Measurements from ENCODE around the gene SULF2. TPM values are rescaled to one million over a fixed set of nuclear protein-coding genes. Genes with fewer than 3 reads are reported as not detected.
"Not testable (repeated sequence)": the region's sequence is repeated elsewhere in the genome, so short reads cannot be mapped to it uniquely, and the experiment has no call there.

Gene SULF2
- polyA plus RNA-seq, 3 donors, result 77.4 to 85.5 (median 81.8) TPM

DNA sequence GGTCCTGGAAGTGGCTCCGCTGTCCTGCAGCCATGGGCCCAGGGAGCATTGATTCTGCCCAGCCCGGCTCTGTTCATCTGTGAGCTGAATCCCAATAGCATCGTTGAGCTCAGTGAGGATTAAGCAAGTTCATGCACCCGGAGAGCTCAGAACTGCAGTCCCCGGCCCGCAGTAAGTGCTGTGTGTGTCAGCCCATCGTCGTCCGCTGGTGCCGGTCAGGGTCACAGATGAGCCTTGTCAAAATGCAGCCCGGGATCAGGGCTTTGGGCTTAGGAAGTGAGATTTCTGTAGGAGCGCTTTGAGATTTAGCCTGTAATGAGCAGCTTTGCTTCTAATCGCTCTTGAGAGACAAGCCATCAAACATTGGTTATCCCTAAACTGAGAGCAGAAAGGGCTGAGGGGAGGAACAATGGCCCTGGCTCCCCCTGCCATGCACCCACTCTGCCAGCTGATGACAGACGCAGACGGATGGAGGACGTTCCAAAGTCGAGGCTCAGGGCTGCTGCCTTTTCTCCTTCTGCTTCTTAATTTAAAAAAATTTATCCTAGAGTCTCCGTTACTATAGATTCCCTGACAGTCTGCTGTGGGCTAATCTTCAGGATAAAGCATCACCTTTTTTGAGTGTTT lies 25.6 kb upstream of the SULF2 start:
- no peak for DNase-seq (ENCODE audit: extremely low read depth in 1 of 11, low read depth in 9 of 11, low spot score in 4 of 11)

DNA sequence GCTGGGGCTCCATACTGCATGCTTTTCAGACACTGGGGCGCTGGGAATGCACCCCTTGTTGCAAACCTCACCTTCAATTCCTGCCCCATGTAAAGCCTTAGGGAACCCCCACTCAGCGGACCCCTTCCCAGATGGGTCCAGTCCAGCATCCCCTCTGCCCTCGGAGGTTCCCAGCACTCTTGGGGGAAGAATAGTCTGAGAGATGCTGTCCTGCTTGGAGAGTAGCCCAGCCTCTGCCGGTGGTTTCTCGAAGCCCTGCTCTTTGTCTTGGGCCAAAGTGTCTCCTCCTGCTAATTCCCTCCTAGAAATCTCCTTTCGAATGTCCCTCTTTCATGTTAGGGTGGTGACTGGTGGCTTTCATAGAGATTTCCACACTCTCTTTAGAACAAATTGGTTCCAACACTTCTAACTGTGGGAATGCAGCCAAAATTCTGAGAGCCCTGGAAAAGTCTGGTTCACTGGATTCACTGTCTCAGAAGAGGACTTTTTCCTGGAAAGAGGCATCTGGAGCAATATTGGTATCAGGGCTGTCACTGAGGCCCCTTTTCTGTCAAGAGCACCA lies 24.9 kb upstream of the SULF2 start:
- no peak for DNase-seq (ENCODE audit: extremely low read depth in 1 of 11, low read depth in 9 of 11, low spot score in 4 of 11)

DNA sequence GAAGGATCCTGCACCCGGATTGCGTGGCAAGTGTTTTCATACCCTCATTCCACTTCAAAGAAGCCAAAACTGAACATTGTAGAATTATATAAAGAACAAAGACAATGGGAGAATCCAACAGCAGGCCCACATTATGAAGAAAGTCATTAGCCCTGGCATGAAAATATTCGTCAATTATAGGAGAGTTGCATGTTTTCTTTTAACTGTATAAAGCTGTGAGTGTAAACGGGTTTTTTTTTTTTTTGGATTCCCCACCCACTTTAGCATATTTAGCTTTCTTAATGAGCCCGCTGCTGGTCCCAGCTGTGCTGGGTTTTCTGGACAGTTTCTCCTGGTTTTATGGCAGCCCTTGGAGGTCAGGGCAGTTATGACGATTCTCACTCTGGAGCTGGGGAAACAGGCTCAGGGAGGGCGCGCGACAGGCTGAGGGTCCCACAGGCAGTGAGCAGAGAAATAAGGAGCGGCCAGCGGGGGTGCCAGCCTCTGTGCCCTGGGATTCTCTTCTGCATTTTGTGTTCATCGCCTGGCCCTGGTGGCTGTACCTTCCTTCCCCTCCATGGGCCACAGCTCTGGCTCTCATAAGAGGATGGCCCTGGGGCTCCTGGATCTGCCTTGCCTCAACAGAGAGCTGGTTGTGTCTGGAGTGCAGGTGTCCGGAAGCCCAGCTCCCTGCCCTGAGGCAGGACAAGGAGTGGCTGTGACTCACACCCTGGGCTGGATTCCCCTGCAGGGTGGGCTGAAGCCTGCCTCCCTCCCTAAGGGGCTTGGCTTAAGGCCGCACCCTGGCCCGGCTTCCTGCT lies 24.1 kb upstream of the SULF2 start:
- DNase-seq (ENCODE audit: extremely low read depth in 1 of 11, low read depth in 9 of 11, low spot score in 4 of 11), result peak in 1 of 11 donors; percentile 46

DNA sequence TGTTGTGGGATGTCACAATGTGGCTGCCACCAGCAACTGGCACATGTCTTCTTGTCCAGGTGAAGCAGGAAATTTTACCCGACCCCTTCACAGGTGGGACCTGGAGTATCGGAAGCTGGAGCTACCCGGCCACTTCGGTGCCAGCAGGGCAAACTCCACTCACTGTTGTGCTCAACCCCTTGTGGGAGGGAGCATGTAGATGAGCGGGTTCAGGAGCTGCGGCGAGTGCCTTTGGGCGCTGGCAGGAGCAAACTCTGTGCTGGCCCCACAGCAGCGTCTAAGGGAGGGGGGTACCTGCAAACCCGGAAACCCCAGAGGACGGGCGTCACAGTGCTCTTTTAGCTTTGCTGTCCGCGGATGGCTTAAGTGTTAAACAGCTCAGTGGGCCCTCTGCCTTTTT lies 20.7 kb upstream of the SULF2 start:
- no peak for DNase-seq (ENCODE audit: extremely low read depth in 1 of 11, low read depth in 9 of 11, low spot score in 4 of 11)

DNA sequence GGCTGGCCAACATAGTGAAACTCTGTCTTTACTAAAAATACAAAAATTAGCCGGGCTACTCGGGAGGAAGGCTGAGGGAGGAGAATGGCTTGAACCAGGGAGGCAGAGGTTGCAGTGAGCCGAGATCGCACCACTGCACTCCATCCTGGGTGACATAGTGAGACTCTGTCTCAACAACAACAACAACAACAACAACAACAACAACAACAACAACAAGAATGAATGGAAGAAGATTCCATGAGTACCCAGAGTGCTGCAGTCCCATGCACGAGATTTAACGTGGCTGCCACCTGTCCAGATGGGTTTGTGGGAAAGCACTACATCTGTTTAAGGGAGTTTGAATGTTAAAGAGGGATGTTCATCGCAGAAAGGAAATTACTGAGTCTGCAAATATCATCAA lies 19.7 kb upstream of the SULF2 start:
- DNase-seq (ENCODE audit: extremely low read depth in 1 of 11, low read depth in 9 of 11, low spot score in 4 of 11), result not testable (repeated sequence)

DNA sequence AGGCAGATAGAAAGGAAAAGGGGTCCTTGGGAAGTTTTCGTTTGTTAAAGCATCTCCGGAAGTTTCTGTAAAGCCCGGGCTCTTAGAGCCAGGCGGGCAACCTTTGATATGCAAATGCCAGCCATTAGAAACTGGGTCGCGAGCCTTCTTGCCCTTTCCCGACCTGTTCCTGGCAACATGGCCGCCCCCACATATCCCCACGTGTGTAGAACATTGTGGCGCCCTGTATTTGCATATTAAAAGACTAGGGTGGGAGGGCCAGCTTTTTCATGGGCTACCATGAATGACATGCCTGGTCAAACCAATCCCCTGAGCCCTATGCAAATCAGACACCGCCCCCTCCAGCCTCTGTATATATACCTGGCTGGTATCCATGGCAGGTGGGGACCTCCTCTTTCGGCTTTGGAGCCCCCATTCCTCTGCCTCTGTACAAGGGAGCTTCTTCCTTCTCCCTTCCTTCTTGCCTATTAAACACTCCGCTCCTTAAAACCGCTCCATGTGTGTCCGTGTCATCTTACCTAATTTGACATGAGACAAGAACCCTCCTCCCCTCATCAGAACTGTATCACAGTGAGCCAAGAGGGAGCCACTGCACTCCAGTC lies 19.0 kb upstream of the SULF2 start:
- DNase-seq (ENCODE audit: extremely low read depth in 1 of 11, low read depth in 9 of 11, low spot score in 4 of 11), result not testable (repeated sequence)

DNA sequence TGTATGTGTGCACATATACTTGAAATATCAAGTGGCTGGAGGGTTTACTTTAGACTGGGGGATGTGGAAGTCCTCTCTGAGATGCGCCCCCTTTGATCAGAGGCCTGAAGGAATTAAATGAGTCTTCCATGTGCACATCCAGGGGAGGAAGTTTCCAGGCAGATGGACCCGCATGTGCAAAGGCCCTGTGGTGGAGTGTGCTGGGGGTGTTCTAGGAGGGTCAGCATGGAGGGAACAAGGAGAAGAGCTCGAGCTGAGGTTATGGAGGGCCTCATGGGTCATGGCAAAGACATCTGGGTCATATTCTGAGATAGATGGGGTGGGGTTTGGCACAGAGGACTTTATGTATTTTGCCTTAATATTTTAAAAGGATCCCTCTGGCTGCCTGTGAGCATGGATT lies 17.7 kb upstream of the SULF2 start:
- DNase-seq (ENCODE audit: extremely low read depth in 1 of 11, low read depth in 9 of 11, low spot score in 4 of 11), result no peak

DNA sequence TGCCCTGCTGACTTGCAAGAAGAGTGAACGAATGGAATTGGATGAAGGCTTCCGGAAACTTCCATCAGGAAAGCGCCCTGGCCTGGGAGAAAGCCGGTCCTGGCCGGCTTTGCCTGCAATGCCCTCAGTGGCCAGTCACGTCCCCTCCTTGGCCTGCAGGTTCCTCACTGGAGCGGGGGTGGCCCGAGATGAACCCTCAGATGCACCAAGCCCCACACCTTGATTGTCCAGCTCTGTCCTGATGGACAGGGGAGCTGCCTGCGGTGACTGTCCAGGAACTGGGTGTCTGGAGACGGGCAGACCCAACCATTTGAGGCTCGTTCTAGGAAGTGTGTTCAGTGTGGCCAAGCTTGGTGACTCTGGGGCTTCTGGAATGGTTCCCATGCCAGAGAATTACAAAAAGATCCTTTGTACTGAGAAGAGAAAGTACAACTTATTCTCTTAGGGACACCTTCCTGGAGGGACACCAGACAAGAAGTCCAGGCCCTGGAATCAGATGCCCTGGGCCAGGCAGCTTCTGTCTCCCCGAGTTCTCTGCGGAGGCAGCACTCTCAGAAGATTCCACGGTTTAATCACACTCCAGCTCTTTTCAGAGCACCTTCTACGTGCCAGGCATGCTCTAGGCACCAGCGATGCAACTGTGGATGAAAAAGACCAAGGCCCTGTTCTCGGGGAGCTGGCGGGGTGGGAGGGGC lies 17.1 kb upstream of the SULF2 start:
- no peak for DNase-seq (ENCODE audit: extremely low read depth in 1 of 11, low read depth in 9 of 11, low spot score in 4 of 11)

DNA sequence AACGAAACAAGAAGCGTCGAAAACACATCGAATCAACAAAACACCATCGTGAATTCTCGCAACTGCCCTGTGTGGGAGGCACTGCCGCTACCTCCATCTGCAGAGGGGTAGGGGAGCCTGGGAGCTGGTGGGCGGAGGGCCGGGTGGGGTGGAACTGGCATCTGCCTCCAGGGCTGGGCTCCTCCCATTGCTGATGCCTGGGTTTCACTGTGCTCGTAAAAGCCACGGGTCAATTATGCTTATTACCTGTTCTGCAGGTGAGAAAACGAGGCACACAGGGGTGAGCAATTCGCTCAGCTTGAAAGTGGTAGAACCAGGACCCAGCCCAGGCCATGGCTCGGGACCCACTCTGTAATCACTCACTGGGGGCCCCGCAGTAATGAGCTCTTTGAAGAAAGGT lies 16.5 kb upstream of the SULF2 start:
- DNase-seq (ENCODE audit: extremely low read depth in 1 of 11, low read depth in 9 of 11, low spot score in 4 of 11), result no peak

DNA sequence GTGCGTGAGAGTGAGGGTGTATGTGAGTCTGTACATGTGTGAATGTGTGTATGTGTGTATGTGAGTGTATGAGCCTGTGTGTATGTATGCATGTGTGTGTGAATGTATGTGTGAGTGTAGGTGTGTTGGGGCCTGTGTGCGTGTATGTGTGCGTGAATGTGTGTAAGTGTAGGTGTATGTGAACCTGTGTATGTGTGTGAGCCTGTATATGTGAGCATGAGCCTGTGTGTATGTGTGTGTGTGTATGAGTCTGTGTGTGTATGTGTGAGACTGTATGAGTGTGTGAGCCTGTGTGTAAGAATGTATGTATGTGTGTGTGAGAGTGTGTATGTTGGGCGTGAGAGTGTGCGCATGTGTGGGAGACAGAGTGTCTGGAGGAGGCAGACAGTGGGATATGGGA lies 15.8 kb upstream of the SULF2 start:
- DNase-seq (ENCODE audit: extremely low read depth in 1 of 11, low read depth in 9 of 11, low spot score in 4 of 11), result no peak

DNA sequence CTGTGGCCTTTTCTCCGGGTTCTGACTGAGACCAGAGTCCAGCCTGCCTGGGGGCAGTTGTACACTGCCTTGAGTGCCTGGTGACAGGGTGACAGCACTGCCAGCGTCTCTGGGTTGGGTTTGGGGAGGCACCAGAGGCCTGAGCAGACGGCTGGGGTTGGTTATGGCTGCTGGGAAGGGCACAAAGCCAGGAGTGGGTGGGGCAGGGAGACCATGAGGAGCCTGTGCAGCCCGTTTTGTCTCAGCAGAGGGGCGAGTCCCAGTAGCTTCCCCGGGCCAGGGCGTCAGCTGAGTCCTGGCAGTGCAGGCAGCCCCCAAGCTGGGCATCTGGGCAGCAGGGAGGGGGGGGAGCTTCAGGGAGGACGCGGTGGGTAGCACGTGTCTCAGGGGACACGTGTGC lies 15.3 kb upstream of the SULF2 start:
- DNase-seq (ENCODE audit: extremely low read depth in 1 of 11, low read depth in 9 of 11, low spot score in 4 of 11), result no peak

DNA sequence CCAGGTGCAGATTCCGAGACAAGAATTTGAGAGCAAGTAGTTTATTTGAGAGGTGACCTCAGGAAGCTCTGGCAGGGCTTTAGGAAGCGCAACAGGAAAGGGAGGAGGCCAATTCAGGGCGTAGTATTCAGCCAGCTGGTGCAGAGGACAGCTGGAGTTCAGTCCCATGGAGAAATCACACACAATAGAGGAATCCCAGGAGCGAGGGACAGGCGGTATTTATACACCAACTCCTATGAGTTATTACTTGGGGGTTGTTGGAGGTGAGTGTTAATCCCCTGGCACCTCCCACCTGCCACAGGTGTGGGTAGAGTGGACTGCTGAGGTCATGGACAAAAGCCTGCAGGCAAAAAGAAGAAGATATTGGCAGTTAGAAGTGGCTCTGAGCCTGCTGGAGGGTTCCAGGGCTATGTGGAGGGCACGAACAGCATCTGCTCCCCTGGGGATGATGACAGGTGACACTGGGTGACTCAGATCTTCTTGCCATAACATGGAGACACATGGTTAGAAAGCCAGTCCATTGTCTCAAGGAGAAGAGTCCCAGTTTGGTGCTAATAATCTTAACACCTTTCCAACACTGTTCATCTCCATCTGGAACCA lies 13.9 kb upstream of the SULF2 start:
- no peak for DNase-seq (ENCODE audit: extremely low read depth in 1 of 11, low read depth in 9 of 11, low spot score in 4 of 11)

DNA sequence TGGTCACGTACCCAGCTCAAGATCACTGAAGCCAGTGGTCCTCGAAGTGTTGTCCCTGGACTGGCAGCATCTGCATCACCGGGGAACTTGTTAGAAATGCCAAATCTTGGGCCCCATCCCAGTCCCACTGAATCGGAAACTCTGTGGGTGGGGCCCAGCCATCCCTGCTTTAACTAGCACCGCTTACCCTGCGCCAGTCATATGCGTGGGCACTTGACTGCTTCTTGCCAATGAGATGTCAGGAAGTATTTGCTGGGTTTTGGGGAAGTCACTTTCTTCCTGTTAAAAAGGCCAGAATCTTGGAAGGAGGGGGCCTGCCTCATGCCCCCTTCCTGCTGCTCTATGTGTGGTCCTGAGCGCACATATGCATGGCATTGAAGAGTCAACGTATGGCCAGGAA lies 11.7 kb upstream of the SULF2 start:
- DNase-seq (ENCODE audit: extremely low read depth in 1 of 11, low read depth in 9 of 11, low spot score in 4 of 11), result no peak

DNA sequence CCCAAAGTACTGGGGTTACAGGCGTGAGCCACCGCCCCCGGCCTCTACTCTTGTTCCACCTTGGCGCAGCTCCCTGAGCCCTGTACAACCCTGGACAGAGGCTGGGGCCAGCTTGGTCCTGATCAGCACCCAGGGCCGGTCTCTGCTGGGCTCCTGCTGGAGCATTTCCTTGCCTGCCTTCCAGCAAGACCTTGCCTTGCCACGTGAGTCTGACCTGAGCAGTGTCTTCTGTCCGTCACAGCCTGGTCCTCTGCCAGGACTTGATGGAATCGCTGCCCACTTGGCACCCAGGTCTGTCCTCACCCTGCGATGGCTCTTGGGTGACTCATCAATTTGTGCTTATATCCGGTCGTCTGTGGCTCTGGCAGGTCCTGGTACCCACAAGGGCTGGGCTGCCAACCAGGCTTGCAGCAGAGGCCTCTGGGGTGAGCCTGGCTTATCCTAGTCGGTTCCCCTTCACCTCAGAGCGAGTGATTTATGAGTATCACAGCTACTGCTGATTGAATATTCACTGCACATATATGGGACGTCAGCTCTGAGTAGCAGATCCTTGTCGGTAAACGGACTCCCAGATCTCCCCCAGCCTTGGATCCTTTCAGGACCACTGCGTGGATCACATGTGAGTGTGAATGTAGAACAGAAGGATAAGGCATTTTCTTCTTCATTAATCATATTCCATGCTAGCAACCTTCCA lies 10.1 kb upstream of the SULF2 start:
- no peak for DNase-seq (ENCODE audit: extremely low read depth in 1 of 11, low read depth in 9 of 11, low spot score in 4 of 11)

DNA sequence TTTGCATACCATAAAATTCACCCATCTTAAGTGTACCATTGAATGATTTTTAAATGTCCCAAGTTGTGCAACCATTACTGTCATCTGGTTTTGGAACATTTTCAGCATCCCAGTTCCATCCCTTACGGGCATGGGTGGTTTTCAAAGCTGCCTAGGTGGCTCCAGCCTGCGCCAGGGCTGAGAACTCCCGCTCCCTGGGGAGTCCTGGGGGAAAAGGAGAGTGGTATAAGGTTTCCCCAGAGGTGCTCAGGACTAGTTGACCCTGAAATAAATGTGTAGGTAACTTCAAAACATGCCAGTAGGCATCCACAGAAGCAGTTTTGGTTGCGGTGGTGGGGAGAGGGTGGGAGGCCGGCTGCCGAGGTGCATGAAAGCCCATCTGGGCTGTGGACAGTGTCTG lies 9.0 kb upstream of the SULF2 start:
- DNase-seq (ENCODE audit: extremely low read depth in 1 of 11, low read depth in 9 of 11, low spot score in 4 of 11), result not testable (repeated sequence)

DNA sequence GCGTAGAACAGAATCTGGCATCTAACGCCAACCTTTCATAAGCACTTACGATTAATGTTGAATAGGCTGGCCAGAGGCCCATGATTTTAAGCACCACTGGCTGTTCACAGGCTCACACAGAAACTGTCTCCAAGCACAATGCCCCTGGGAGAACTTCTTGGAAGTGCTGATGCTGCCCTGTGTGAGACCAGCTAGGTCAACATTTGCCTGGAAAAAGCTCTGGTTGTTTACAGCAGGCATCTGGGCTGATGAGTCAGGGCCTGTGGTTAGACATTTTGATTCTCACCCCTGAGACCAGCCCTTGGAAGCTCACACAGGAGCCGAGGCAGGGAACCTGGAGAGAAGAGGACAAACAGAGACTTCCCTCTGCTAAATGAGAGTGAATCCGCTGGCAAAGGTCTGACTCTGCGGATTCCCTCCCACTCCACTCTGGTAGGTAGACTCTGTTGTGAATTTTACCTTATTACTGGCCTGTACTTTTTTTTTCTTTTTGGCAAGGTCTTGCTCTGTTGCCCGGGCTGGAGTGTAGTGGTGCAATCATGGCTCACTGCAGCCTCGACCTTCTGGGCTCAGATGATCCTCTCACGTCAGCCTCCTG lies 6.8 kb upstream of the SULF2 start:
- DNase-seq (ENCODE audit: extremely low read depth in 1 of 11, low read depth in 9 of 11, low spot score in 4 of 11), result no peak

DNA sequence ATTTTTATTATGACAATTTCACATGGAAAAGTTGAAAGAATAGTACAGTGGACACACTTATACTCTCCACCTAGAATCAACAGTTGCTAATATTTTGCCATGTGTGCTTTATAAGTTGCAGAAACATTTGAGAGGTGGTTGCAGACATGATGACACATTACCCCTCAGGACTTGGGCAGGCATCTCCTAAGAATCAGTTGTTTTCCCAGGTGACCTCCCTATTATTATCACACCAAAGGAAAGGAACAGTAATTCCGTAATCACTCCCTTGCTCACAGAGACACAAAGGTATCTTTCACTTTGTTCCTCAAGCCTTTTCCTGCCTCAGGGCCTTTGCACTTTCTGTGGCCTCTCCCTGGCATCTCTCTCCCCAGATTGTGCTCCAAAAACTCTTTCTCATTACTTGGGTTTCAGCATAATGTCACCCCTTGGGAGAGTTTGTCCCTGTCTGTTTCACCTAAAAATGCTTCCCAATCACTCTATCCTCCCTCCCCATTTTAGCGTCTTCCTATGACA lies 5.9 kb upstream of the SULF2 start:
- DNase-seq (ENCODE audit: extremely low read depth in 1 of 11, low read depth in 9 of 11, low spot score in 4 of 11), result no peak

DNA sequence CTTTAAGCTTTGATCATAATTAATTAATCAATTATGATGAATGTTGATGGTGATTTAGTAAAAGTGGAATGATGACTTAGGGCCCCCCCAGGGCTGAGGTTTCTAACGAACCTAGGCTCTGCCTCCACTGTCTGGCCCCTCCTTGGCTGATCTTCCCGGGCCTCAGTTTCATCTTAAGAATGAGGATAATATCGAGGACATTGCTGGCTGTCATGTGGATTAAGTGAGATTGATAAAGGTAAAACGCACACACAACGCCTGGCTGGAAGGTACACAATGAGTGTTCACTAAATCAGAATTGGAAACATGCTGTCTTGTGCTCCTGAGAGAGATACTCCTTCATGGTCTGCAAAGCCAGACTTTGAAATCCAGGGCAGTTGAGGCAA lies 5.3 kb upstream of the SULF2 start:
- no peak for DNase-seq (ENCODE audit: extremely low read depth in 1 of 11, low read depth in 9 of 11, low spot score in 4 of 11)
